ENCODE measurements around the gene OR6X1.

DNA sequence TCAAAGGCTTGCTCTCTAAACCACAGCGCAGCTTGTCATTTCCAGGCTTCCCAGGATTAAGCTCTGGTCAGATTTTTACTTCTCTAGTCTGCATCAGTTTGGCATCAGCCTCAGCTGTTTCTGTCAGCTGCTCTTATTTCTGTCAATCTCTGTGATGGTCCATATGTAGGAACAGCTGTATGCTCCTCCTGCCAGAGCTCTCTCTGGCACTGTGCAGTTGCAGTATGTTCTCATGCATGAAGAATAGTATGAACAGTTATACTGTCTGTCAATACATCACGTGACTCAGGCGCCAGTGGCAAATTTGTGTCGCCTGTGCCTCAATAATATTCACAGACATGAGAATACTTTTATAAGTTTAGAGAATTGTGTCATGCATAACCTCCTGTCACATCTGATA lies 45.1 kb upstream of the OR6X1 start:
- TF ChIP-seq EZH2 (IDR thresholded peaks at IDR 0.05) (no peak), POLR2AphosphoS5 (IDR thresholded peaks at IDR 0.05; ENCODE audit: borderline replicate concordance, low read depth, low read length) (no peak)

Data from SK-N-MC (cell line).